ENCODE measurements around the gene BRAP. TPM values are rescaled to one million over a fixed set of nuclear protein-coding genes. Genes with fewer than 3 reads are reported as not detected.
A peak's percentile ranks its signal among the peaks of the same experiment; 100 is the strongest.
"Not testable (repeated sequence)": the region's sequence is repeated elsewhere in the genome, so short reads cannot be mapped to it uniquely, and the experiment has no call there.

The BRAP gene
- total RNA-seq, 2 donors from 2014 or later, result 16.0 to 19.6 TPM

- intact Hi-C loops (cut with DNase I), result no loop called here
- peak; percentile 69 for DNase-seq
- H3K27ac ChIP-seq, result peak overlapping the region; percentile 74
- TF ChIP-seq CTCF (IDR thresholded peaks at IDR 0.05), result no peak
- H3K27me3 ChIP-seq, result no peaks in the 10 kb centered on the region
- no peaks in the 10 kb centered on the region for H3K9me3 ChIP-seq
- peak overlapping the region; percentile 70 for H3K4me3 ChIP-seq
- no peaks in the 10 kb centered on the region for H3K36me3 ChIP-seq
- peak overlapping the region; percentile 91 to 96 for H3K9ac ChIP-seq (ENCODE audit: low read depth in 2 of 2, low read length in 2 of 2)
- no peaks in the 10 kb centered on the region for H3K4me1 ChIP-seq
These were observed 87.7 kb downstream of the BRAP start for GRCh38 chr12:111597831-111598636.

- H3K27ac ChIP-seq, result peak overlapping the region; percentile 74
- no peak for TF ChIP-seq CTCF (IDR thresholded peaks at IDR 0.05)
- H3K9me3 ChIP-seq, result no peaks in the 10 kb centered on the region
- H3K4me1 ChIP-seq, result no peaks in the 10 kb centered on the region
- peak; percentile 68 for DNase-seq
- intact Hi-C loops (cut with DNase I), result no loop called here
- peak overlapping the region; percentile 70 for H3K4me3 ChIP-seq
- H3K36me3 ChIP-seq, result no peaks in the 10 kb centered on the region
- H3K27me3 ChIP-seq, result no peaks in the 10 kb centered on the region
- H3K9ac ChIP-seq (ENCODE audit: low read depth in 2 of 2, low read length in 2 of 2), result peak overlapping the region; percentile 91 to 96
These were observed 88.5 kb downstream of the BRAP start for GRCh38 chr12:111596985-111597830.

GRCh38 chr12:111595341-111595835, 90.4 kb downstream of the BRAP start:
- H3K27me3 ChIP-seq; H3K36me3 ChIP-seq; H3K4me3 ChIP-seq; intact Hi-C loops (cut with DNase I); H3K9me3 ChIP-seq; H3K4me1 ChIP-seq; H3K27ac ChIP-seq; H3K9ac ChIP-seq (ENCODE audit: low read depth in 2 of 2, low read length in 2 of 2); DNase-seq: not testable (repeated sequence)

Other genes with a start within 250 kb of the BRAP start
- gene ATXN2, start 86.6 kb downstream of the BRAP start, total RNA-seq, result 10 to 100 TPM; 48.7 to 55.1 TPM
- gene ACAD10, start 97 bp upstream of the BRAP start, total RNA-seq, result 10 to 100 TPM; 37.0 to 42.6 TPM
- 100 to 1,000 TPM; 240 to 398 TPM for gene ALDH2, start 81.0 kb upstream of the BRAP start, total RNA-seq
- gene MAPKAPK5, start 156.3 kb upstream of the BRAP start, total RNA-seq, result 10 to 100 TPM; 76.9 to 84.8 TPM

Data from colonic mucosa (tissue), 4 donors.